ENCODE results near the gene PRR23C.

DNA sequence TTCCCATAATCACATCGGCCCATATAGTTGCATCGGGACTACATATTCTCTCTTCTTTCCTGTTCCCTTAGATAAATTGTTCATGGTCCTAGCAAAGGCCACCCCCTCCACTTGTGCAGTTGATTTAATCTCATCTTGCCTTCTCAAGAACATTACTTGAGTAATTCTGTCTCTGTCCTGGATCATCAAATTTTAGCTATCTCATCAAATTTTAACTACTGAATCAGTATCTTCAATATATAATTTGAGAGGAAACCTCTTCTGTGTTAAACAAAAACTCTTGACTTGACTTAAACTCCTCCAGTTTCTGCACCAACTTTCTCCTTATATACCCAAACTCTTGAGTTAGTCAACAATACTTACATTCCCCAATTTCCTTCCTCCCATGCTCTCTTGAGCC, 19.7 kb downstream of the PRR23C start:
- TF ChIP-seq POLR2AphosphoS5 (IDR thresholded peaks at IDR 0.05; ENCODE audit: low read depth, low read length) (no peak), TAF1 (IDR thresholded peaks at IDR 0.05; ENCODE audit: low read depth, low read length) (no peak), POLR2A (IDR thresholded peaks at IDR 0.05; ENCODE audit: low read depth, low read length) (no peak), POU2F2 (IDR thresholded peaks at IDR 0.05; ENCODE audit: low read depth, low read length) (no peak), SPI1 (IDR thresholded peaks at IDR 0.05; ENCODE audit: low read depth, low read length) (no peak), PAX5 (IDR thresholded peaks at IDR 0.05; ENCODE audit: insufficient read depth, low read length, severe bottlenecking) (no peak)

Measured in GM12891 (cell line).